Stimulated activated CD4-positive, alpha-beta T cell treated with anti-CD3 and anti-CD28 coated beads, Interleukin-4, amount 100 ng/mL, for 48 hours (primary cell): Measurements from ENCODE around the gene CPSF3.
"Not testable (repeated sequence)": the region's sequence is repeated elsewhere in the genome, so short reads cannot be mapped to it uniquely, and the experiment has no call there.

Source experiments
- DNase-seq, 2 donors: peaks; one replicate each; pipeline ENCODE4 v3.0.0-alpha.2; 2020; ENCODE audit warnings: low read depth in 2 of 2

Gene CPSF3

GRCh38 chr2:9466147-9466683 lies 42.8 kb downstream of the CPSF3 start:
- no peak for DNase-seq

DNA sequence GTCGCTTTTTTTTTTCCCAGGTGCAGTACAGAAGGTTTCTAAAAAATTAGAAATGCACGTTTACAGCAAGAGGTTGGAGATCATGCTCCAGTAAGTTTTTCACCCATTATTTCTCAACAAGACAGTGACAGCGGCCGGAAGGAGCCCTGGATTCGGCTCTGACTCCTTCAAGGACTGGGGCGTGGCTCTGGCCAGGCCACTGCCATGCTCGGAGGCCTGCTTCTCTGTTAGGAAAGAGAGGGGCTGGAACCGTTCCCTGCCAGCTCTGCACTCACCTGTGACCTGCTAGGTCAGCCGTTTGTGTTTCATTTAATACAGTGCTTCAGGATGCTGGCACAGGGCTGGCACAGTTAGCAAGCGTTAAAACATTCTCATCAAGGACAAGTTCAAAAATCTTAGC lies 44.2 kb downstream of the CPSF3 start:
- no peak for DNase-seq

- DNase-seq: no peak
Measured at GRCh38 chr2:9471206-9471605, 47.8 kb downstream of the CPSF3 start.

DNA sequence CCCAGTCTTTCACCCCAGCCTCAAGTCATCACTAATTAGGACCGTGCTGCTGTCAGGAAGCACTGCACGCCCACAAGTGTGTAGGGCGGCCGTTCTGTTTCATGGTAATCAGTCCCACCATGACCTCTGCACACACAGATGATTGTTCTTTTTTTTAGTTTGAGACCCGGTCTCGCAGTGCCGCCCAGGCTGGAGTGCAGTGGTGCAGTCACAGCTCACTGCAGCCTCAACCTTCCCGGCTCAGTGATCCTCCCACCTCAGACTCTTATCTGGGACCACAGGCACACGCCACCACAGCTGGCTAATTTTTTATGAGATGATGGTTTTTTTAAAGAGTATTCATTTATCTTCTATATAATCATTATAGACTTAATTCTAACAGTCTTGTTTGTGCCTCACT lies 49.1 kb downstream of the CPSF3 start:
- no peak for DNase-seq

DNA sequence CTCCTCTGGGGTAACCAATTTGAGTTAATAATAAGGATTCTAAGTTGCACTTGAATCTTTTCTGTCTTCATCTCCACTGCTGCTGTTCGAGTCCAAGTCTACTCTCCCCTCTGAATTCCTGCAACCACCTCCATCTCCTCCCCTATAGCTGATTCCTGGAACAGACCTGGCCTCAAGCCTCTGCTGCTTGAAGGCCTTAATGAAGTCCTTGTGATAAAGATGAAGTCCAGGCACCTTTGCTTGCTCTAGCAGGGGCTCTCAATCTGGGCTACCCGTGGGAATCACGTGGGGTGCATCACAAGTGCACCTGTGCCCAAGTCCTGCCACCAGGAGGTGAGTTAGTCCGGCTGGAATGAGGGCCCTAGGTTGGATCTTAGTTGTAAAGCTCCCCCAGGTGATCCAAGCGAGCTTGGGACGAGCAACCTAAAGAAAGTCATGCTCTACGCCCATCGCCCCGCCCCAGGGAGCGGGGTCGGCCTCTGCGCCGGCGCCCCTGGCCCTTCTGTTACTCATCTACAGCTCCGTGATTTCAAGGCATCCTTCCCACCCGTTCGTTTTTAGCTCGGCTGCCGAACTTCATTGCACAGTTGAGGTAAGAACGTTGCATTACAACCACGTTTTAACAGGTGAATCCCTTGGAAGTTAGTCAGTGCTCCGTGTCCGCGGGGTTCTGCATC lies 50.0 kb downstream of the CPSF3 start:
- no peak for DNase-seq

DNA sequence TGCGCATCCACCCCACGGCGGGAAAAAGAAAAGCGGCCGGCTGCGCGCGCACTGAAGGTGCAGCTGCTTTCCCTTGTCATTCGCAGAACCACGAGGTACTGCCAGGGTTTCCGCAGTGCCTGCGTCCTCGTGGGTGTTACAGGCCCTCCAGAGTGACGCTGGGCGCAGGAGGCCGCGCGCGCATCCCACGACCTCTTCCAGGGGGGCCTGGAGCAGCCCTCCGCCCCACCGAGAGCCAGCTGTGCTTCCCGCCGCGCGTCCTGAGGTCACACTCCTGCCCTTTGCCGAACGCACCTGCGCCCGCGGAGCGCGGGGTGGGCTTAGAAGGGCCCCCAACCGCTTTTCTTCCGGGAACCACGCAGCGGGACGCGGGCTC lies 50.5 kb downstream of the CPSF3 start:
- DNase-seq: peak; percentile 51 to 57

- peak; percentile 53 to 62 for DNase-seq
Measured at GRCh38 chr2:9474361-9475057, 51.1 kb downstream of the CPSF3 start, which contains the start of gene IAH1. IAH1 (plus strand) TSS chr2:9474551; CDS start chr2:9474567, 16 bp downstream.

DNA sequence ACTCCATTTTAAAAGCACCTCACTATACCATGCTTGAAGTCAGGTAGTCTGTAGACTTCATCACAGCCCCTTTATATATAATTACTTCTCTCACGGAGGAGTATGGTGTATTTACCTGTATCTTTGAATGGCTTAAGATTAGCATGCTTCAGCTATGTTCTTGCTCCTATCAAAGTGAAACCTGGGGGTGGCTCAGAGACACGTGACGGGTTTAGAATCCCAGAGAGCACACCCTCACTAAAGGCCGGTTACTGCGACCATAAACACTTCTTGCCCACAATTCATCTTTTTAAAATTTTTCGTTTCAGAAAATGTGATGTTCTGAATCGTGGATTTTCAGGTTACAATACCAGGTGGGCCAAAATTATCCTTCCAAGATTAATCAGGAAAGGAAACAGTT lies 54.5 kb downstream of the CPSF3 start:
- DNase-seq: no peak

DNA sequence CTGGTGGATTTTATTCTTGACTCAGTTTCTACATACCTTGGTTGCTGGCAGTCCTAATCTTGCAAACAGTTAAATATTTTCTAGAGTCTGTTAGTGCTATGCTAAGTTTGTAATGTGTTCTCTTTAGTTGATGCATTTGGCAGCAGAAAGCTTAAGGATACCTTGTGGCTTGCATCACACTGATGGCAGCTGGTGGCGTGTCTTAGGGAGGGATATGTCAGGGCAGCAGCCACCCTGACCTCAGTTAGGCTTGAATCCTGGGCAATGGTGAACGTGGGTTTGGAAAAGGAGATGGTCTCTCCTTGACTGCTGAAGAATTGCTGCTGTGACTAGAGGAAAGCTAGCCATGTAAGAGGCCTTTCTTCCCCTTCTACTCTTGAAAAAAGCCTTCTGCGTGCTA lies 55.1 kb downstream of the CPSF3 start:
- DNase-seq: no peak

- DNase-seq: no peak
Measured at GRCh38 chr2:9480157-9480556, 56.7 kb downstream of the CPSF3 start.

DNA sequence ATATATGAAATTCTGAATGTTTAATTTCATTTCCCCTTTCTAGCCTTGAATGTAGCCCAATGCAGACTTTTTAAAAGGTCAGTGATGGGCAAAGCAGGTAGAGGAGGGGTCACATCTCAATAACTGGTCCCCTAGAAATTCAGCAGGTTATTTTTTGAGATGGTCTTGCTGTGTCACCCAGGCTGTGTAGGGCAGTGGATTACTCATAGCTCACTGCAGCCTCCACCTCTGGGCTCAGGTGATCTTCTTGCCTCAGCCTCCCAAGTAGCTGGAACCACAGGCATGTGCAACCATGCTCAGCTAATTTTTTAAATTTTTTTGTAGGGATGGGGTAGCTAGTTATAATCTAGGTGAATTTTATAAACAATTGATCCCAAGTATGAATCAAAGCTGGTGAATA lies 59.7 kb downstream of the CPSF3 start:
- DNase-seq: no peak

- no peak for DNase-seq
Measured at GRCh38 chr2:9484533-9484932, 61.1 kb downstream of the CPSF3 start.

DNA sequence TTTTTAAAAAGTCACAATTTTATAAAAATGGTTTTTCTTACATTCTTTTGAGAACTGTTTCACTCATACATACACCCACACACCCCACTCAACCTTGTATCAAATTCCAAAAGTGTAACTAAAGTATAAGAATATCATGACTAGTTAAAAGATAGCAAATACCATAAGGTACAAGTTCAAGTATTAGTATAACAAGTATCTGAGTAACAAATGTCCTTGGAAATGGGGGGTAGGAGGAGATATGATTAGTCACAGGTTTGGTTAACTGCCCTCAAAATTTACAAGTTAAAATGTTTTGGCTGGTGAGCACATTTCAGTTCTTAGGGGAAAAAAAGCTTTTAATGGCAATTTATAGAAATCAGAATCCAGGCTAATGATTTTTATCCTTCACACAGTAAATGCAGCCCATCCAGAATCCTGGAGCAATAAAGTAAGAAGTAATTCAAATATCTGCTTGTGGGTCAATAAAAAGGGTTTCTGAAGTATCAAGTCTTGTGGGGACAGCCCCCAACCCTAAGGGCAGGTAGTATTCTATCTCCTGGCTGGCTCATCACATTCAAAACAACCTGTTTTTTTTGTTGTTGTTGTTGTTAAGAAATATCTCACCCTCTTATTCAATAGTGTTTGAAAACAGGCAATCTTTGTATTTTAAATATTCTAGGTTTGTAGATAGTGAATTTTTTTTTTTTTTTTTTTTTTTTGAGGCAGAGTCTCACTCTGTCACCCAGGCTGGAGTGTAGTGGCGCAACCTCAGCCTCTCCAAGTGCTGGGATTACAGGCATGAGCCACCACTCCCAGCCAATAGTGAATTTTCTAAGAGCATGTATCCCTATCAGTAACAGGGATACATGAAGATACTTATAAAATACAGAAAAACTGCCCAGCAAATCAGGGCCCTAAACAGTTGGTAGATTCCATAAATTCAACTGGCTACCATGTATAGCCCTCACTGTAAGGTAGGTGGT lies 65.4 kb downstream of the CPSF3 start:
- no peak for DNase-seq

GRCh38 chr2:9490789-9491188 lies 67.3 kb downstream of the CPSF3 start:
- no peak for DNase-seq

- DNase-seq: no peak
Measured at GRCh38 chr2:9492927-9493326, 69.5 kb downstream of the CPSF3 start.

DNA sequence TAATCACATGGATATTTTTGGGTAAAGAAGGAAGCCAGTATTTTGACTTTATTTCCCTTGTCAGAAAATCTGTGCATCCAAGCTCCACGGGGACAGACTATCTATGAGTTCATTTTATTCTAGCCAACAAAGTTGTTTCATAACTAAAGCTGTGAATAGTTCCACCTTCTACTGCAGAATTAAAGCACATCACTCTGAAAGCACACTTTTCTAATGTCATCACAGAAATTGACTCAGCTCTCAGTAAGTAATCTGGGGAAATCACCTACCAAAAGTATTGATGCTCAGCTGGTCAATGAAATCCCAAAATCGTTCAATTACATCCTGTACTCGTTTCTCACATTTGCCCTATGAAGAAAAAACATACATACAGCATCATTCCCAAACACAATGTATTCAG lies 70.0 kb downstream of the CPSF3 start:
- no peak for DNase-seq

DNA sequence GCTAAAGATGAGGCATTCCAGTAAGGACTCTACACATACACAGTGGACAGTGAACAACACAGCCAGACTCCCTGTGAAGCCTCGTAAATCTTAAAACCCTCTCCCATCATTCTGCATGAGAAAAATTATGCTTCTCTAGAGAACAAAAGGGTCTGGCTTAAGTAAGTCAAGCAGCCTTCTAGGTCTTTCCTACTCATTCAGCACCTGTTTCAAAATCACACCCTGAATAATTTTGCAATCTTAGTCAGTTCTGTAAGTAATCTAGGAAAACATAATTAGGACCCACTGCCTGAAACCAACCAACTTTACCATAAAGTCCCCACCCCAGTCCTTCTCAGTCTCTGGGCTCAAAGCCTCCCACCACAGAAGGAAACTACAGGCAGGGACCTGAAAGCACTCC lies 70.6 kb downstream of the CPSF3 start:
- DNase-seq: no peak

- no peak for DNase-seq
Measured at GRCh38 chr2:9497017-9497416, 73.6 kb downstream of the CPSF3 start.

DNA sequence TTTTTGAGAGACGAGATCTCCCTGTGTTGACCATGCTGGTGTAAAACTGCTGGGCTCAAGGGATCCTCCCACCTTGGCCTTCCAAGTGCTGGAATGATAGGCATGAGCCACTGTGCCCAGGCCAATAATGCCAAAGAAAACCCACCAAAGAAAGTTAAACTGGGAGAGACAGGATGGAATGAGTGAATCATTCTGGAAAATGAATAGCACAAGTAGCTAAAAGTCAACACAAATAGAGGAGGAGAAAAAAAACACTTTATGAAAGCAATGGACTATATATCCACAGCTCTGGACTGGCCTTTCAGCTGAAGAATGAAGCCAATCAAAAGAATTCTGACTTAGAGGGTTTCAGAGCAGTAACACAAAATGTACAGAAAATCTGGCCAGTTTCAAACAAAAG lies 74.8 kb downstream of the CPSF3 start:
- DNase-seq: no peak

- DNase-seq: no peak
Measured at GRCh38 chr2:9508931-9509330, 85.5 kb downstream of the CPSF3 start.

- DNase-seq: not testable (repeated sequence)
Measured at GRCh38 chr2:9513946-9514345, 90.5 kb downstream of the CPSF3 start.

- no peak for DNase-seq
Measured at GRCh38 chr2:9517118-9517782, 93.8 kb downstream of the CPSF3 start.
